Heart left ventricle (tissue), 16 donors: ENCODE results near the gene TUBGCP5. TPM values are rescaled to one million over a fixed set of nuclear protein-coding genes. Genes with fewer than 3 reads are reported as not detected.
A peak's percentile ranks its signal among the peaks of the same experiment; 100 is the strongest.
"Not testable (repeated sequence)": the region's sequence is repeated elsewhere in the genome, so short reads cannot be mapped to it uniquely, and the experiment has no call there.

Experiments used
- ATAC-seq, 4 donors: fragments of 200-7000 bp; cut with Tn5 transposase; one replicate each; pipeline ENCODE4 v1.9.1; 2020 to 2022; ENCODE audit warnings: moderate library complexity in 4 of 4, mild to moderate bottlenecking in 3 of 4, moderate number of reproducible peaks in 1 of 4
- DNase-seq, 5 donors: peaks; one replicate each; pipeline ENCODE4 v3.0.0-alpha.2; 2020
- H3K27ac ChIP-seq, 12 donors: fragments of 200-600 bp; sonication (generic) in 4 of 12; one replicate each; pipeline versions ENCODE4 v1.5.0 to v1.8.0; 2016 to 2022; ENCODE audit warnings: mild to moderate bottlenecking in 2 of 12
- H3K27me3 ChIP-seq, 9 donors: fragments of 200-600 bp; sonication (generic) in 2 of 9; one replicate each; pipeline versions ENCODE4 v1.5.1 to v1.8.0; 2016 to 2022; ENCODE audit warnings: mild to moderate bottlenecking in 3 of 9
- H3K36me3 ChIP-seq, 9 donors: fragments of 200-600 bp; sonication (generic) in 2 of 9; one replicate each; pipeline versions ENCODE4 v1.5.0 to v1.8.0; 2018 to 2022; ENCODE audit warnings: mild to moderate bottlenecking in 2 of 9
- H3K4me1 ChIP-seq, 12 donors: fragments of 200-600 bp; sonication (generic) in 4 of 12; one replicate each; pipeline versions ENCODE4 v1.5.0 to v1.8.0; 2016 to 2022; ENCODE audit warnings: mild to moderate bottlenecking in 3 of 12
- H3K4me3 ChIP-seq, 12 donors: fragments of 200-600 bp; sonication (generic) in 4 of 12; one replicate each; pipeline versions ENCODE4 v1.5.0 to v1.8.0; 2017 to 2022; ENCODE audit warnings: mild to moderate bottlenecking in 9 of 12, moderate library complexity in 4 of 12
- H3K9me3 ChIP-seq, 12 donors: fragments of 200-600 bp; sonication (generic) in 4 of 12; one replicate each; pipeline versions ENCODE4 v1.5.0 to v1.8.0; 2016 to 2022; ENCODE audit warnings: mild to moderate bottlenecking in 1 of 12
- CTCF ChIP-seq, 12 donors: fragments of 200-600 bp; sonication (generic) in 4 of 12; IDR thresholded peaks; one replicate each; pipeline versions ENCODE4 v1.5.0 to v1.8.0; 2018 to 2022; ENCODE audit warnings: antibody characterized with exemption in 12 of 12, mild to moderate bottlenecking in 5 of 12
- POLR2A ChIP-seq, 2 donors: fragments of 450-650 bp; IDR thresholded peaks; one replicate each; pipeline ENCODE4 v1.6.1; 2017; ENCODE audit warnings: antibody characterized with exemption in 2 of 2, mild to moderate bottlenecking in 2 of 2, moderate library complexity in 2 of 2
- WGBS, 4 donors: extraction: QIAGEN DNeasy Blood & Tissue Kit in 2 of 4; methylation state at CpG; one replicate each; pipeline versions ENCODE4 v1.1.5 to v1.1.7; 2013 to 2018; 5-methylcytosine and 5-hydroxymethylcytosine counted together
- intact Hi-C, 10 donors: fragments of 100-400 bp; cut with DNase I; formaldehyde crosslinking; loops; one replicate each; pipeline versions ENCODE4 v1.11.1 to v1.14.2; 2022
- polyA plus RNA-seq, 2 donors: library from polyadenylated mRNA; stranded (reverse); fragments of 200-250 nt; gene quantifications; one replicate each; pipeline ENCODE4 v1.2.3, GENCODE V29; 2013
- total RNA-seq, 9 donors: library from RNA; depleted of rRNA in 2 of 9; stranded (reverse); fragments of >200 nt in 2 of 9; fragmentation: NEBNext Ultra II Directional in 3 of 9; extraction: Animal tissue kit (Norgen Biotek cat#: 25700) in 3 of 9; gene quantifications; one replicate each; pipeline versions ENCODE4 v1.1.0 to v1.2.4, GENCODE V29; 2016 to 2023
- donor health status: ischemic (EF 13 %, LVEDD 7.1; RV severe dilation, severe dysfunction).
- donor health status: healthy with polysubstance abuse.
- donor health status: DM: no; HTN: yes; CAD: no.
- donor health status: DM: no; HTN: no; CAD: no.
- donor health status: ischemic (EF 25% LVEDD 6.9; RV normal size, moderate dysfunction).
- donor health status: ischemic (EF 25% LVEDD 5.7; RV mildly dilated, moderate dysfunction).
- donor health status: healthy.
- donor health status: DM: yes; HTN: yes; CAD: no.
- donor health status: ischemic (EF 35%, LVEDD 5.7; RV mildly dilated, moderate dysfunction).
- donor health status: nonischemic (EF 11% LVEDD 7.7; RV severe dilation, severe dysfunction).
- donor health status: DM: yes; HTN: yes; CAD: no.
- donor health status: PGD.
- donor health status: ischemic (EF 29% LVEDD 5.4; RV normal size, mild dysfunction).
- donor health status: nonischemic (EF 23%, LVEDD 6.1; RV moderate dilation, normal function).

The TUBGCP5 gene
- total and polyA plus RNA-seq, 11 donors = 4.7 to 14.7 (median 13.0) TPM

GRCh38 chr15:23026218-23026617 lies 13.2 kb downstream of the TUBGCP5 start:
- intact Hi-C loops = no loop called here
- Histone ChIP-seq H3K36me3 (peaks cover 0 to 100% (median 97%) of the 10 kb centered on the region in 9 donors), H3K9me3 (no peaks in the 10 kb centered on the region), H3K4me3 (no peak overlapping the region), H3K4me1 (no peaks in the 10 kb centered on the region), H3K27ac (no peak overlapping the region), H3K27me3 (no peaks in the 10 kb centered on the region)
- DNase-seq = no peak
- WGBS, 4 donors = 79 to 94% (median 89%) methylated on average over 1 of the region's 1 CpG
- no peak for ATAC-seq
- no peak for TF ChIP-seq POLR2A (IDR thresholded peaks at IDR 0.05)
- TF ChIP-seq CTCF (IDR thresholded peaks at IDR 0.05) = no peak

- no peaks in the 10 kb centered on the region for H3K9me3 ChIP-seq
- 88 to 97% (median 92%) methylated on average over 2 of the region's 2 CpGs for WGBS, 4 donors
- no peak for DNase-seq
- no peaks in the 10 kb centered on the region for H3K27me3 ChIP-seq
- no peak overlapping the region for H3K4me3 ChIP-seq
- no peak overlapping the region for H3K27ac ChIP-seq
- intact Hi-C loops = no loop called here
- no peaks in the 10 kb centered on the region for H3K4me1 ChIP-seq
- no peak for ATAC-seq
- peaks cover 0 to 100% (median 99%) of the 10 kb centered on the region in 9 donors for H3K36me3 ChIP-seq
- no peak for TF ChIP-seq POLR2A (IDR thresholded peaks at IDR 0.05)
Measured at GRCh38 chr15:23022156-23022555, 17.2 kb downstream of the TUBGCP5 start.

- ATAC-seq = peak in 1 of 4 donors; percentile 50
- H3K9me3 ChIP-seq = no peaks in the 10 kb centered on the region
- no peak for DNase-seq
- intact Hi-C loops = loop anchor here in 1 of 10 donors (10.0 kb wide), 1 partner anchor 100 kb away; no protein-coding TSS in a partner anchor
- no peak overlapping the region for H3K4me3 ChIP-seq
- WGBS, 4 donors = 92 to 100% (median 97%) methylated on average over 2 to 3 of the region's 3 CpGs
- no peak overlapping the region for H3K27ac ChIP-seq
- no peak for TF ChIP-seq POLR2A (IDR thresholded peaks at IDR 0.05)
- no peak for TF ChIP-seq CTCF (IDR thresholded peaks at IDR 0.05)
- H3K36me3 ChIP-seq = peaks cover 0 to 99% (median 92%) of the 10 kb centered on the region in 9 donors
- H3K4me1 ChIP-seq = no peaks in the 10 kb centered on the region
- H3K27me3 ChIP-seq = no peaks in the 10 kb centered on the region
Measured at GRCh38 chr15:23014394-23015000, 24.9 kb downstream of the TUBGCP5 start.

GRCh38 chr15:23013681-23014080 lies 25.7 kb downstream of the TUBGCP5 start:
- DNase-seq (no peak), ATAC-seq (peak in 1 of 4 donors; percentile 34)
- WGBS, 4 donors = 88 to 97% (median 95%) methylated on average over 5 of the region's 5 CpGs
- Histone ChIP-seq H3K27ac (no peak overlapping the region), H3K4me3 (no peak overlapping the region), H3K4me1 (no peaks in the 10 kb centered on the region), H3K27me3 (no peaks in the 10 kb centered on the region), H3K36me3 (peaks cover 0 to 99% (median 92%) of the 10 kb centered on the region in 9 donors), H3K9me3 (no peaks in the 10 kb centered on the region)
- intact Hi-C loops = loop anchor here in 1 of 10 donors (10.0 kb wide), 1 partner anchor 99 kb away; no protein-coding TSS in a partner anchor
- no peak for TF ChIP-seq POLR2A (IDR thresholded peaks at IDR 0.05)
- TF ChIP-seq CTCF (IDR thresholded peaks at IDR 0.05) = no peak

GRCh38 chr15:23012616-23013015 lies 26.8 kb downstream of the TUBGCP5 start:
- 94 to 97% (median 95%) methylated on average over 9 of the region's 9 CpGs for WGBS, 4 donors
- DNase-seq, H3K9me3 ChIP-seq, H3K27ac ChIP-seq, ATAC-seq, H3K4me1 ChIP-seq, H3K4me3 ChIP-seq, H3K27me3 ChIP-seq: not testable (repeated sequence)
- peaks cover 0 to 99% (median 92%) of the 10 kb centered on the region in 9 donors for H3K36me3 ChIP-seq
- intact Hi-C loops = loop anchor here in 1 of 10 donors (10.0 kb wide), 1 partner anchor 98 kb away; no protein-coding TSS in a partner anchor
